DMS153 treated with DMSO at 0.1 percent for 48 hours (cell line): ENCODE measurements around the gene GRAMD2B.

Experiments used
- DNase-seq: peaks from one replicate; lab custom pipeline; 2025; ENCODE audit not compliant: unreplicated experiment; lab: John Stamatoyannopoulos, UW

The GRAMD2B gene

DNA sequence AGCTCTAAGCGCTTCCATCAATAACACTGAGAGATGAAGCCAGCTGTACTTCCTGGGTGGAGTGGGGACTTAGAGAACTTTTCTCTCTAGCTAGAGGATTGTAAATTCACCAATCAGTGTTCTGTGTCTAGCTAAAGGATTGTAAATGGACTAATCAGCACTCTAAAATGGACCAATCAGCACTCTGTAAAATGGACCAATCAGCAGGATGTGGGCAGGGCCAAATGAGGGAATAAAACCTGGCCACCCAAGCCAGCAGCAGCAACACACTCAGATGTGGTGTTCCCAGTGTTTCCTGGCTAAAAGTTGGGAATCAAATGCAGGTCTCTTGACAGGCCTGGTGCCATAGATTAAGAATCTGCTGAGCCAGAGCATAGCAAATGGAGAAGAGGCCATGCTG, 111.3 kb downstream of the GRAMD2B start:
- no peak for DNase-seq

- no peak for DNase-seq
These were observed 112.8 kb downstream of the GRAMD2B start for GRCh38 chr5:126535856-126536545.

DNA sequence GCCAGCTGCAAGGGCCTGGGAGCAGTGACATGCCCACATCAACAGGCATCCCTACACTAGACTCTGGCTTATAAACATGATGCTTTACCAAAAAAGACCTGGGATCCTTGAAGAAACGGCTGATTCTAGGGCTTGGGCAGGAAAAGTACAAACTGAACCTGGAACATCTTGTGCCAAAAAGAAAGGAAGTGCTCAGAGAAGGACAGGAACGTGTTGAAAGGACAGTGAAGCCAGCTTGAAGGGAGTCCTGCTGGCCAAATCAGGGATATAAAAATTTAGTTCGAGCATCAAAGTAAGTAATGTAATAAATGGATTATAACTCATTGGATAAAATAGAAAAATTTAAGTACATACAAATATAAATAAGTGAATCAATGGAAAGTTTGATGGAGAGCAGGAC, 113.7 kb downstream of the GRAMD2B start:
- DNase-seq: no peak

DNA sequence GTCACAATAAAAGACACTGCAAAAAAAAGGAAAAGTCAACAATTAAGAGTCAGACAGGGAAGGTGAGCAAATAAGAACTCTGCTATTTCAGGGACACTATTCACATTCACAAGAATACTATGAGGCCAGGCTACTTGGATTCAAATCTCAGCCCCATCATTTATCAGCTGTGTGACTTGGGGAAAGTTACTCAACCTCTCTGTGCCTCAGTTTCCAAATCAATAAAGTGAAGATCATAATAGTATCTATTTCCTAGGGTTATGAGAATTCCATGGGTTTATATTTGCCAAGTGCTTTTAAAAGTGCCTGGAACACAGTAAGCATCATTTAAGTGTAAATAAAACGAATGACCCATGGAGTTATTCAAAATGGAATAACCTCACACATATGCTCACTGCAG, 115.4 kb downstream of the GRAMD2B start:
- no peak for DNase-seq

- no peak for DNase-seq
These were observed 117.4 kb downstream of the GRAMD2B start for GRCh38 chr5:126540631-126541030.

GRCh38 chr5:126542441-126542840, 119.2 kb downstream of the GRAMD2B start:
- no peak for DNase-seq

- no peak for DNase-seq
These were observed 119.8 kb downstream of the GRAMD2B start for GRCh38 chr5:126543009-126543408.

- no peak for DNase-seq
These were observed 120.5 kb downstream of the GRAMD2B start for GRCh38 chr5:126543660-126544059.
